Erythroblast (primary cell): ENCODE measurements around the gene PCBP3.

ENCODE experiments used
- GATA1 ChIP-seq: IDR thresholded peaks from 2 replicates; pipeline ENCODE4 v1.6.1; 2011; ENCODE audit warnings: low read depth, mild to moderate bottlenecking, control low read depth, low read length, moderate library complexity
- POLR2A ChIP-seq: IDR thresholded peaks from 2 replicates; pipeline ENCODE4 v1.6.1; 2011; ENCODE audit warnings: mild to moderate bottlenecking, low read length

- TF ChIP-seq POLR2A (no peak), GATA1 (no peak)
Observed at GRCh38 chr21:45962531-45963231, 319.2 kb downstream of the PCBP3 start.
